Mesothelial cell of epicardium (in vitro differentiated cells): Measurements from ENCODE around the gene DOCK4. TPM values are rescaled to one million over a fixed set of nuclear protein-coding genes. Genes with fewer than 3 reads are reported as not detected.

Experiments used
- DNase-seq, 2 experiments: peaks; one replicate each; pipeline ENCODE4 v3.0.0; 2021; ENCODE audit warnings: low spot score in 2 of 2; ENCODE audit not compliant: unreplicated experiment in 2 of 2
- H3K27ac Mint-ChIP-seq: 2 replicates; pipeline ENCODE4 v1.8.0; 2021; ENCODE audit warnings: mixed read lengths
- H3K27me3 Mint-ChIP-seq: 2 replicates; pipeline ENCODE4 v1.8.0; 2021; ENCODE audit warnings: low read depth, mixed read lengths
- H3K36me3 Mint-ChIP-seq: 2 replicates; pipeline ENCODE4 v1.8.0; 2021; ENCODE audit warnings: mixed read lengths
- H3K4me1 Mint-ChIP-seq: 2 replicates; pipeline ENCODE4 v1.8.0; 2021; ENCODE audit warnings: mixed read lengths
- H3K4me3 Mint-ChIP-seq: 2 replicates; pipeline ENCODE4 v1.8.0; 2021; ENCODE audit warnings: mild to moderate bottlenecking, moderate library complexity, mixed read lengths
- H3K9me3 Mint-ChIP-seq: 2 replicates; pipeline ENCODE4 v1.8.0; 2021; ENCODE audit warnings: mixed read lengths
- total RNA-seq: library from RNA; stranded (reverse); gene quantifications from 3 replicates; pipeline ENCODE4 v1.2.1, GENCODE V29; 2021
- TF ChIP-seq, protein P1 (sequence below): fragments of 200-600 bp; sonication (generic); IDR thresholded peaks from one replicate; pipeline ENCODE4 v1.5.0; 2021; ENCODE audit warnings: antibody characterized with exemption; ENCODE audit not compliant: unreplicated experiment

The DOCK4 gene
- total RNA-seq, 1 donor from 2014 or later: 27.7 TPM

GRCh38 chr7:111871283-111871682, 334.9 kb downstream of the DOCK4 start:
- DNase-seq: no peak
- Mint-ChIP-seq H3K27ac (no peak overlapping the region), H3K27me3 (no peaks in the 10 kb centered on the region), H3K9me3 (no peaks in the 10 kb centered on the region), H3K4me1 (peaks cover 36% of the 10 kb centered on the region), H3K4me3 (no peak overlapping the region), H3K36me3 (peaks cover 8% of the 10 kb centered on the region)
- TF ChIP-seq, protein P1, sequence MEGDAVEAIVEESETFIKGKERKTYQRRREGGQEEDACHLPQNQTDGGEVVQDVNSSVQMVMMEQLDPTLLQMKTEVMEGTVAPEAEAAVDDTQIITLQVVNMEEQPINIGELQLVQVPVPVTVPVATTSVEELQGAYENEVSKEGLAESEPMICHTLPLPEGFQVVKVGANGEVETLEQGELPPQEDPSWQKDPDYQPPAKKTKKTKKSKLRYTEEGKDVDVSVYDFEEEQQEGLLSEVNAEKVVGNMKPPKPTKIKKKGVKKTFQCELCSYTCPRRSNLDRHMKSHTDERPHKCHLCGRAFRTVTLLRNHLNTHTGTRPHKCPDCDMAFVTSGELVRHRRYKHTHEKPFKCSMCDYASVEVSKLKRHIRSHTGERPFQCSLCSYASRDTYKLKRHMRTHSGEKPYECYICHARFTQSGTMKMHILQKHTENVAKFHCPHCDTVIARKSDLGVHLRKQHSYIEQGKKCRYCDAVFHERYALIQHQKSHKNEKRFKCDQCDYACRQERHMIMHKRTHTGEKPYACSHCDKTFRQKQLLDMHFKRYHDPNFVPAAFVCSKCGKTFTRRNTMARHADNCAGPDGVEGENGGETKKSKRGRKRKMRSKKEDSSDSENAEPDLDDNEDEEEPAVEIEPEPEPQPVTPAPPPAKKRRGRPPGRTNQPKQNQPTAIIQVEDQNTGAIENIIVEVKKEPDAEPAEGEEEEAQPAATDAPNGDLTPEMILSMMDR: no peak

- no peak overlapping the region for H3K27ac Mint-ChIP-seq
- DNase-seq: no peak
- H3K36me3 Mint-ChIP-seq: peaks cover 16% of the 10 kb centered on the region
- H3K9me3 Mint-ChIP-seq: peaks cover 4% of the 10 kb centered on the region
- TF ChIP-seq, protein P1: no peak
- H3K4me1 Mint-ChIP-seq: peaks cover 35% of the 10 kb centered on the region
- H3K27me3 Mint-ChIP-seq: no peaks in the 10 kb centered on the region
- H3K4me3 Mint-ChIP-seq: no peak overlapping the region
Measured at GRCh38 chr7:111869280-111869679, 336.9 kb downstream of the DOCK4 start.

DNA sequence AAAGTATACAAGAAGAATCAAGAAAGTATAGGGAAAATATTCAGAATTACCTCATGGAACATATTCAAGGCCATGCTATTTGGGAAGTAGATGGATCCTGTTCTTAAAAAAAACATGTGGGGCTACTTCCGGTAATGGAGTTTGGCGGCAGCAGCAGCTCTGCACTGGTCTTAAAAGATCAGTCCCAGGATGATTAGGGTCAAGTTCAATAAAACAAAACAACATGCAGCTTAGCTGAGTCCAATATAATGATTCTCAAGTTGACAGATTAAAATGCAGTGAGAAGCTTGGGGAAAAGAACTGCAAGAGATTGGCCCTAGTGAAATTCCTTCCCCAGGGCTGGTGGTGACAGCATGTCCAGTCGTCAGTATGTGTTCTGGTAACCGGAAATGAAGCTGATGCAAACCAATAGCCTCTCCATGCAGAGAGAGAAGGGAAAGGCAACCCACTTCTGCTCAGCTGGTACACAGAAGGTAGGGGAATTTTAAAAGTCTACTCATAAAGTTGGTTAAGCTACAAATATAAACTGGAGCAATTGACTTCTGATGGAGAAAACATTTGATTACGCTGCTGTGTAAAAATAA, 338.8 kb downstream of the DOCK4 start:
- Mint-ChIP-seq H3K9me3 (peaks cover 4% of the 10 kb centered on the region), H3K36me3 (peaks cover 16% of the 10 kb centered on the region), H3K4me1 (peaks cover 17% of the 10 kb centered on the region), H3K27ac (no peak overlapping the region), H3K4me3 (no peak overlapping the region), H3K27me3 (no peaks in the 10 kb centered on the region)
- TF ChIP-seq, protein P1: no peak
- no peak for DNase-seq

DNA sequence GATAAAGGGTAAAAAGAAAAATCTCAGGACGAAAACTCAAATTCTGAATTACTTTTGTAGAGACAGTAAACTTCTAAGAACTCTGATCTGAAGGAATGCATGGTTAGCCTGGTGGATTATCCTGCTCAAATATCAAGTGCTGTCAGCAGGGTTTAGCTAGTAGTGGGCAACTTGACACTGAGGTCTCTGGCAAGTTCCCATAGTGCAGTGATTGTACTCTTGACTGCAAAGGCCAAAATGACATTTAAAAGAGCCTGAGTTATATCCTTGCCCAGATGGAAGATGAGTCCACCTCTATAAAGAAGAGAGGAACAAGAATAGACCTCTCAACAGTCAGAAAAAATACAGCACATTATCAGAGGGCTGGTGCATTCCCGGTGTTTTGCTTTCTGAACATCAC, 339.4 kb downstream of the DOCK4 start:
- Mint-ChIP-seq H3K4me1 (peaks cover 11% of the 10 kb centered on the region), H3K27me3 (no peaks in the 10 kb centered on the region), H3K27ac (no peak overlapping the region), H3K9me3 (peaks cover 4% of the 10 kb centered on the region), H3K4me3 (no peak overlapping the region), H3K36me3 (peaks cover 16% of the 10 kb centered on the region)
- TF ChIP-seq, protein P1: no peak
- no peak for DNase-seq

- no peak for DNase-seq
- Mint-ChIP-seq H3K27ac (no peak overlapping the region), H3K4me3 (no peak overlapping the region), H3K9me3 (peaks cover 10% of the 10 kb centered on the region), H3K36me3 (peaks cover 24% of the 10 kb centered on the region), H3K27me3 (no peaks in the 10 kb centered on the region), H3K4me1 (no peaks in the 10 kb centered on the region)
- TF ChIP-seq, protein P1: no peak
Measured at GRCh38 chr7:111865430-111865829, 340.8 kb downstream of the DOCK4 start.
